ENCODE measurements around the gene CCDC34. TPM values are rescaled to one million over a fixed set of nuclear protein-coding genes. Genes with fewer than 3 reads are reported as not detected.

CCDC34 gene
- total and polyA plus RNA-seq, 2 experiments from 2014 or later, result 10.1 to 56.0 TPM

DNA sequence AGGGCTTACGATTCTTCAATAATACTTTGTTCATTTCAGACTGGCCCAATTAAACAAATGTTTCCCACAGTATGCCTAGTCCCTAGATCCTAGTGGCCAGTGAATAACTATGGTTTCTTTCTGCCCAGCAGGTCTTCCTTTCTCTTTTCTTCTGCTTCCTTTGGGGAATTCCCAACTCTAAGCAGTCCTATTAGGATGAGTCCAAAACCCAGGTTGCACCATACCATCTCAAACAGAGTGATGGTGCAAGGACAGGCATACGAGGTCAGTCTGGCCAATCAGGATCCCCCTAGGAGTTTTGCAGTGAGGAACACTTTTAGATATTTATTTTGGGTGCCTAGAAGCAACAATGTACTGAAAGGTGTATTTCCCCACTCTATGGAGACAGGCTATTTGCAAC is 41.4 kb upstream of the CCDC34 start (continued):
- TF ChIP-seq, protein P1, sequence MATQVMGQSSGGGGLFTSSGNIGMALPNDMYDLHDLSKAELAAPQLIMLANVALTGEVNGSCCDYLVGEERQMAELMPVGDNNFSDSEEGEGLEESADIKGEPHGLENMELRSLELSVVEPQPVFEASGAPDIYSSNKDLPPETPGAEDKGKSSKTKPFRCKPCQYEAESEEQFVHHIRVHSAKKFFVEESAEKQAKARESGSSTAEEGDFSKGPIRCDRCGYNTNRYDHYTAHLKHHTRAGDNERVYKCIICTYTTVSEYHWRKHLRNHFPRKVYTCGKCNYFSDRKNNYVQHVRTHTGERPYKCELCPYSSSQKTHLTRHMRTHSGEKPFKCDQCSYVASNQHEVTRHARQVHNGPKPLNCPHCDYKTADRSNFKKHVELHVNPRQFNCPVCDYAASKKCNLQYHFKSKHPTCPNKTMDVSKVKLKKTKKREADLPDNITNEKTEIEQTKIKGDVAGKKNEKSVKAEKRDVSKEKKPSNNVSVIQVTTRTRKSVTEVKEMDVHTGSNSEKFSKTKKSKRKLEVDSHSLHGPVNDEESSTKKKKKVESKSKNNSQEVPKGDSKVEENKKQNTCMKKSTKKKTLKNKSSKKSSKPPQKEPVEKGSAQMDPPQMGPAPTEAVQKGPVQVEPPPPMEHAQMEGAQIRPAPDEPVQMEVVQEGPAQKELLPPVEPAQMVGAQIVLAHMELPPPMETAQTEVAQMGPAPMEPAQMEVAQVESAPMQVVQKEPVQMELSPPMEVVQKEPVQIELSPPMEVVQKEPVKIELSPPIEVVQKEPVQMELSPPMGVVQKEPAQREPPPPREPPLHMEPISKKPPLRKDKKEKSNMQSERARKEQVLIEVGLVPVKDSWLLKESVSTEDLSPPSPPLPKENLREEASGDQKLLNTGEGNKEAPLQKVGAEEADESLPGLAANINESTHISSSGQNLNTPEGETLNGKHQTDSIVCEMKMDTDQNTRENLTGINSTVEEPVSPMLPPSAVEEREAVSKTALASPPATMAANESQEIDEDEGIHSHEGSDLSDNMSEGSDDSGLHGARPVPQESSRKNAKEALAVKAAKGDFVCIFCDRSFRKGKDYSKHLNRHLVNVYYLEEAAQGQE (IDR thresholded peaks at IDR 0.05; ENCODE audit: unreplicated experiment), result no peak
- TF ChIP-seq JUNB (IDR thresholded peaks at IDR 0.05; ENCODE audit: unreplicated experiment), result no peak
- no peak for TF ChIP-seq NANOG (IDR thresholded peaks at IDR 0.05; ENCODE audit: borderline replicate concordance)

- ATAC-seq (no peak), DNase-seq (ENCODE audit: low spot score) (no peak)
- no peak overlapping the region for H3K4me3 ChIP-seq
- H3K27ac ChIP-seq (ENCODE audit: low read depth), result no peak overlapping the region
- H3K9me2 ChIP-seq (ENCODE audit: insufficient read depth), result no peaks in the 10 kb centered on the region
- no peaks in the 10 kb centered on the region for H3K4me1 ChIP-seq (ENCODE audit: insufficient read depth)
- peaks cover 72% of the 10 kb centered on the region for H3K79me2 ChIP-seq (replicated peaks; ENCODE audit: insufficient read depth)
- Mint-ChIP-seq H3K4me3 (no peak overlapping the region), H3K4me1 (peaks cover 5% of the 10 kb centered on the region; the same call in 2 of the 3 replicates), H3K36me3 (ENCODE audit: low read depth) (no peaks in the 10 kb centered on the region), H3K27me3 (ENCODE audit: insufficient read depth, low read depth, poor library complexity) (no peaks in the 10 kb centered on the region), H3K27ac (no peak overlapping the region), H3K9me3 (no peaks in the 10 kb centered on the region)
- no peak overlapping the region for H2AFZ ChIP-seq
- H3K36me3 ChIP-seq (ENCODE audit: insufficient read depth), result no peaks in the 10 kb centered on the region
- H3K4me2 ChIP-seq, result no peak overlapping the region
- peaks cover 7% of the 10 kb centered on the region for H4K20me1 ChIP-seq (replicated peaks; ENCODE audit: insufficient read depth)
- H3K27me3 ChIP-seq (ENCODE audit: insufficient read depth), result no peaks in the 10 kb centered on the region
- TF ChIP-seq, protein P1 (IDR thresholded peaks at IDR 0.05; ENCODE audit: unreplicated experiment), result no peak
- TF ChIP-seq NANOG (IDR thresholded peaks at IDR 0.05; ENCODE audit: borderline replicate concordance), result no peak
- no peak for TF ChIP-seq STAT1 (IDR thresholded peaks at IDR 0.05; ENCODE audit: unreplicated experiment)
- TF ChIP-seq CREB1 (CRISPR knock-in tag; IDR thresholded peaks at IDR 0.05; ENCODE audit: low read depth), result no peak
- no peak for TF ChIP-seq ZNF331 (CRISPR knock-in tag; IDR thresholded peaks at IDR 0.05; ENCODE audit: low read depth)
- no peak for TF ChIP-seq EZH2phosphoT487 (IDR thresholded peaks at IDR 0.05; ENCODE audit: unreplicated experiment)
- TF ChIP-seq ZNF114 (CRISPR knock-in tag; IDR thresholded peaks at IDR 0.05), result no peak
- no peak for TF ChIP-seq CTCF (conservative IDR thresholded peaks at IDR 0.05; ENCODE audit: low read depth in 2 of 2)
- no peak for TF ChIP-seq EZH2 (IDR thresholded peaks at IDR 0.05; ENCODE audit: low read depth, unreplicated experiment)
- no peak for TF ChIP-seq JUNB (IDR thresholded peaks at IDR 0.05; ENCODE audit: unreplicated experiment)
- no peak for TF ChIP-seq POLR2AphosphoS5 (IDR thresholded peaks at IDR 0.05; ENCODE audit: low read depth)
- H3F3A ChIP-seq (replicated peaks; ENCODE audit: low read depth), result no peaks in the 10 kb centered on the region
These were observed 40.2 kb upstream of the CCDC34 start for GRCh38 chr11:27403195-27403594.

Data from GM23338 (cell line).